Loucy (cell line): ENCODE results near the gene S1PR3.

Experiments used
- H2AFZ ChIP-seq: fragments of 200-600 bp; sonication (generic); 2 replicates; pipeline ENCODE4 v1.6.0; 2016; ENCODE audit warnings: antibody characterized with exemption, mild to moderate bottlenecking, low read length, moderate library complexity
- H3F3A ChIP-seq: fragments of 200-600 bp; 2 replicates; pipeline ENCODE4 v1.6.0; 2016; ENCODE audit warnings: antibody characterized with exemption, low read depth, mild to moderate bottlenecking
- H3K27me3 ChIP-seq: fragments of 200-600 bp; sonication (generic); 2 replicates; pipeline ENCODE4 v1.6.1; 2014; ENCODE audit warnings: low read length, mild to moderate bottlenecking; ENCODE audit not compliant: insufficient read depth, poor library complexity, severe bottlenecking
- H3K36me3 ChIP-seq: fragments of 200-600 bp; sonication (generic); 2 replicates; pipeline ENCODE4 v1.6.1; 2016; ENCODE audit warnings: low read length; ENCODE audit not compliant: insufficient read depth
- H3K4me1 ChIP-seq: fragments of 200-600 bp; sonication (generic); 2 replicates; pipeline ENCODE4 v1.5.1; 2014; ENCODE audit warnings: low read length, mild to moderate bottlenecking; ENCODE audit not compliant: insufficient read depth, poor library complexity, severe bottlenecking
- H3K4me2 ChIP-seq: fragments of 200-600 bp; sonication (generic); 2 replicates; pipeline ENCODE4 v1.6.0; 2014; ENCODE audit warnings: antibody characterized with exemption, low read length, low read depth, mild to moderate bottlenecking; ENCODE audit not compliant: poor library complexity, severe bottlenecking
- H3K4me3 ChIP-seq: fragments of 200-600 bp; sonication (generic); 2 replicates; pipeline ENCODE4 v1.5.1; 2014; ENCODE audit warnings: low read length, mild to moderate bottlenecking, mixed read lengths; ENCODE audit not compliant: poor library complexity, severe bottlenecking
- H3K79me2 ChIP-seq: fragments of 200-600 bp; sonication (generic); 2 replicates; pipeline ENCODE4 v1.6.1; 2014; ENCODE audit warnings: low read length; ENCODE audit not compliant: insufficient read depth
- H3K9ac ChIP-seq: fragments of 200-600 bp; sonication (generic); 2 replicates; pipeline ENCODE4 v1.6.0; 2014; ENCODE audit warnings: mild to moderate bottlenecking, low read depth, low read length, moderate library complexity; ENCODE audit not compliant: poor library complexity, severe bottlenecking
- H3K9me2 ChIP-seq: fragments of 200-600 bp; sonication (generic); replicated peaks from 2 replicates; pipeline ENCODE4 v1.6.1; 2016; ENCODE audit warnings: low read depth, low read length, mixed read lengths
- H3K9me3 ChIP-seq: fragments of 200-600 bp; sonication (generic); 2 replicates; pipeline ENCODE4 v1.6.1; 2014; ENCODE audit warnings: mild to moderate bottlenecking, antibody characterized with exemption, low read length, low read depth; ENCODE audit not compliant: insufficient read depth
- H4K20me1 ChIP-seq: fragments of 200-600 bp; sonication (generic); 2 replicates; pipeline ENCODE4 v1.6.0; 2014; ENCODE audit warnings: antibody characterized with exemption, low read length, mild to moderate bottlenecking; ENCODE audit not compliant: insufficient read depth, poor library complexity, severe bottlenecking
- CTCF ChIP-seq: fragments of 200-600 bp; sonication (generic); conservative IDR thresholded peaks from 2 replicates; pipeline ENCODE4 v1.5.1; 2014; ENCODE audit warnings: mild to moderate bottlenecking, antibody characterized with exemption, low read length
- EZH2phosphoT487 ChIP-seq: fragments of 200-600 bp; IDR thresholded peaks from 2 replicates; pipeline ENCODE4 v1.6.1; 2018; ENCODE audit warnings: antibody characterized with exemption, mild to moderate bottlenecking, moderate library complexity, borderline replicate concordance

The S1PR3 gene

GRCh38 chr9:88965473-88965872 is 25.8 kb upstream of the S1PR3 start:
- Histone ChIP-seq H3K79me2 (no peaks in the 10 kb centered on the region), H3K27me3 (no peaks in the 10 kb centered on the region), H3K9me2 (no peaks in the 10 kb centered on the region), H4K20me1 (no peaks in the 10 kb centered on the region), H2AFZ (no peak overlapping the region), H3K4me2 (no peak overlapping the region), H3K36me3 (no peaks in the 10 kb centered on the region), H3F3A (no peaks in the 10 kb centered on the region), H3K9ac (no peak overlapping the region), H3K4me1 (no peaks in the 10 kb centered on the region), H3K4me3 (no peak overlapping the region), H3K9me3 (no peaks in the 10 kb centered on the region)
- TF ChIP-seq EZH2phosphoT487 (no peak), CTCF (no peak)

- H2AFZ ChIP-seq, result no peak overlapping the region
- no peak overlapping the region for H3K4me2 ChIP-seq
- H3K4me3 ChIP-seq, result no peak overlapping the region
- no peak overlapping the region for H3K9ac ChIP-seq
- H3K79me2 ChIP-seq, result no peaks in the 10 kb centered on the region
- no peak for TF ChIP-seq CTCF
- TF ChIP-seq EZH2phosphoT487, result no peak
- no peaks in the 10 kb centered on the region for H3F3A ChIP-seq
- H3K9me3 ChIP-seq, result no peaks in the 10 kb centered on the region
- H3K9me2 ChIP-seq, result no peaks in the 10 kb centered on the region
- H3K27me3 ChIP-seq, result no peaks in the 10 kb centered on the region
- H4K20me1 ChIP-seq, result no peaks in the 10 kb centered on the region
- H3K36me3 ChIP-seq, result no peaks in the 10 kb centered on the region
- H3K4me1 ChIP-seq, result no peaks in the 10 kb centered on the region
These were observed 24.2 kb upstream of the S1PR3 start for GRCh38 chr9:88966894-88967676.

- H3K79me2 ChIP-seq, result no peaks in the 10 kb centered on the region
- H3K4me1 ChIP-seq, result no peaks in the 10 kb centered on the region
- no peak overlapping the region for H3K9ac ChIP-seq
These were observed 22.5 kb upstream of the S1PR3 start for GRCh38 chr9:88968799-88969198.

More at GRCh38 chr9:88968799-88969198, 22.5 kb upstream of the S1PR3 start:
- H3F3A ChIP-seq, result no peaks in the 10 kb centered on the region; the same call in 1 of the 2 replicates
- H4K20me1 ChIP-seq, result no peaks in the 10 kb centered on the region
- no peak overlapping the region for H3K4me2 ChIP-seq
- no peak overlapping the region for H3K4me3 ChIP-seq
- H3K9me3 ChIP-seq, result no peaks in the 10 kb centered on the region
- H3K27me3 ChIP-seq, result no peaks in the 10 kb centered on the region
- H3K36me3 ChIP-seq, result no peaks in the 10 kb centered on the region
- no peaks in the 10 kb centered on the region for H3K9me2 ChIP-seq
- H2AFZ ChIP-seq, result no peak overlapping the region
- TF ChIP-seq EZH2phosphoT487 (no peak), CTCF (no peak)
